Smooth muscle cell (in vitro differentiated cells): ENCODE results near the gene TMEM119. TPM values are rescaled to one million over a fixed set of nuclear protein-coding genes. Genes with fewer than 3 reads are reported as not detected.

Source experiments
- DNase-seq: peaks from one replicate; lab custom pipeline; 2025; ENCODE audit not compliant: unreplicated experiment; lab: John Stamatoyannopoulos, UW
- H2AFZ ChIP-seq: fragments of 200-600 bp; sonication (generic); 2 replicates; pipeline ENCODE4 v1.6.0; 2016; ENCODE audit warnings: antibody characterized with exemption, low read depth, mild to moderate bottlenecking
- H3F3A ChIP-seq: fragments of 200-600 bp; sonication (generic); 2 replicates; pipeline ENCODE4 v1.6.0; 2017; ENCODE audit warnings: antibody characterized with exemption, low read depth
- H3K27ac ChIP-seq: fragments of 200-600 bp; sonication (generic); 2 replicates; pipeline ENCODE4 v1.5.1; 2016; ENCODE audit warnings: low read depth, mild to moderate bottlenecking
- H3K27me3 ChIP-seq: fragments of 200-600 bp; sonication (generic); 2 replicates; pipeline ENCODE4 v1.6.1; 2016; ENCODE audit warnings: low read depth, mild to moderate bottlenecking
- H3K36me3 ChIP-seq: fragments of 200-600 bp; sonication (generic); 2 replicates; pipeline ENCODE4 v1.5.1; 2016; ENCODE audit warnings: low read depth
- H3K4me1 ChIP-seq: fragments of 200-600 bp; sonication (generic); 2 replicates; pipeline ENCODE4 v1.5.1; 2016; ENCODE audit warnings: low read depth
- H3K4me2 ChIP-seq: fragments of 200-600 bp; sonication (generic); 2 replicates; pipeline ENCODE4 v1.6.0; 2016; ENCODE audit warnings: mild to moderate bottlenecking
- H3K4me3 ChIP-seq: fragments of 200-600 bp; sonication (generic); 2 replicates; pipeline ENCODE4 v1.5.1; 2016; ENCODE audit warnings: mild to moderate bottlenecking
- H3K79me2 ChIP-seq: fragments of 200-600 bp; sonication (generic); 2 replicates; pipeline ENCODE4 v1.6.0; 2016; ENCODE audit warnings: low read depth, mild to moderate bottlenecking
- H3K9ac ChIP-seq: fragments of 200-600 bp; sonication (generic); 2 replicates; pipeline ENCODE4 v1.6.0; 2016; ENCODE audit warnings: low read depth
- H3K9me3 ChIP-seq: fragments of 200-600 bp; sonication (generic); replicated peaks from 2 replicates; pipeline ENCODE4 v1.5.1; 2016; ENCODE audit warnings: low read depth
- H4K20me1 ChIP-seq: fragments of 200-600 bp; sonication (generic); 2 replicates; pipeline ENCODE4 v1.6.0; 2016; ENCODE audit warnings: low read depth
- WGBS: methylation state at CpG from one replicate; pipeline ENCODE4 v1.1.7; 2016; ENCODE audit warnings: low lambda C conversion rate; 5-methylcytosine and 5-hydroxymethylcytosine counted together
- polyA plus RNA-seq: library from polyadenylated mRNA; unstranded; fragments of >200 nt; fragmentation: Nextera tagmentation; extraction: Ambion mirVana; gene quantifications from 2 replicates; pipeline ENCODE4 v1.2.1, GENCODE V29; 2016
- total RNA-seq: library from RNA; depleted of rRNA; stranded (reverse); fragments of >200 nt; gene quantifications from 2 replicates; pipeline ENCODE4 v1.2.3, GENCODE V29; 2014
- TF ChIP-seq, protein P1 (sequence below): fragments of 200-600 bp; sonication (generic); IDR thresholded peaks from 2 replicates; pipeline ENCODE4 v1.5.1; 2017; ENCODE audit warnings: borderline replicate concordance, mild to moderate bottlenecking, antibody characterized with exemption; ENCODE audit not compliant: insufficient read depth, poor library complexity, severe bottlenecking

TMEM119 gene
- total and polyA plus RNA-seq, 2 experiments from 2014 or later, result 40.9 to 103 TPM

DNA sequence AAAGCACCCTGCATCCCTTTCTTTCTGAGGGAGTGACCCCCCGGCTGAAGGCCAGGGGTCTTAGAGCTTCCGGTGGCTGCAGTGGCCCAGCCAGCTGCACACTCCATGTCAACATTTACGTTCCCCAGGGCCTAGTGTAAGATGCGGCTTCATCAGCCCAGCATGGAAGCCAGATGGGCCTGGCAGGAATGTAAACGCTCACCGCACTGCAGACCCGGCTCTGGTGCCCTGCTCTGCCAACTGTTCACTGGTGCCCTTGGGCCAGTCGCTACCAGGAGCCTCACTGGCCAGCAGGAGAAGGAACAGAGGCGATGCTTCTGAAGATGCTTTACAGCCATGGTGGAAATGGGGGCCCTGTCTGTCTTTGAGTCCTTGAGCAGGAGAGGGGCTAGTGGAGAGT, 8.6 kb upstream of the TMEM119 start:
- Histone ChIP-seq H3K27me3 (no peaks in the 10 kb centered on the region), H3K9me3 (no peaks in the 10 kb centered on the region), H3K9ac (no peak overlapping the region), H3K4me2 (no peak overlapping the region), H3K79me2 (no peaks in the 10 kb centered on the region), H3K4me3 (no peak overlapping the region), H3K36me3 (no peaks in the 10 kb centered on the region), H3F3A (peaks cover 3% of the 10 kb centered on the region), H2AFZ (no peak overlapping the region), H4K20me1 (no peaks in the 10 kb centered on the region), H3K27ac (no peak overlapping the region), H3K4me1 (no peaks in the 10 kb centered on the region)
- no peak for DNase-seq
- 78% methylated on average over 9 of the region's 9 CpGs for WGBS
- TF ChIP-seq, protein P1, sequence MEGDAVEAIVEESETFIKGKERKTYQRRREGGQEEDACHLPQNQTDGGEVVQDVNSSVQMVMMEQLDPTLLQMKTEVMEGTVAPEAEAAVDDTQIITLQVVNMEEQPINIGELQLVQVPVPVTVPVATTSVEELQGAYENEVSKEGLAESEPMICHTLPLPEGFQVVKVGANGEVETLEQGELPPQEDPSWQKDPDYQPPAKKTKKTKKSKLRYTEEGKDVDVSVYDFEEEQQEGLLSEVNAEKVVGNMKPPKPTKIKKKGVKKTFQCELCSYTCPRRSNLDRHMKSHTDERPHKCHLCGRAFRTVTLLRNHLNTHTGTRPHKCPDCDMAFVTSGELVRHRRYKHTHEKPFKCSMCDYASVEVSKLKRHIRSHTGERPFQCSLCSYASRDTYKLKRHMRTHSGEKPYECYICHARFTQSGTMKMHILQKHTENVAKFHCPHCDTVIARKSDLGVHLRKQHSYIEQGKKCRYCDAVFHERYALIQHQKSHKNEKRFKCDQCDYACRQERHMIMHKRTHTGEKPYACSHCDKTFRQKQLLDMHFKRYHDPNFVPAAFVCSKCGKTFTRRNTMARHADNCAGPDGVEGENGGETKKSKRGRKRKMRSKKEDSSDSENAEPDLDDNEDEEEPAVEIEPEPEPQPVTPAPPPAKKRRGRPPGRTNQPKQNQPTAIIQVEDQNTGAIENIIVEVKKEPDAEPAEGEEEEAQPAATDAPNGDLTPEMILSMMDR, result no peak

GRCh38 chr12:108605690-108606406, 8.0 kb upstream of the TMEM119 start:
- H3K4me1 ChIP-seq, result no peaks in the 10 kb centered on the region
- no peaks in the 10 kb centered on the region for H3F3A ChIP-seq
- H4K20me1 ChIP-seq, result no peaks in the 10 kb centered on the region
- DNase-seq, result no peak
- no peak overlapping the region for H3K9ac ChIP-seq
- no peaks in the 10 kb centered on the region for H3K79me2 ChIP-seq
- no peak overlapping the region for H3K27ac ChIP-seq
- TF ChIP-seq, protein P1, result no peak
- no peaks in the 10 kb centered on the region for H3K27me3 ChIP-seq
- WGBS, result 94% methylated on average over 4 of the region's 4 CpGs
- no peak overlapping the region for H3K4me3 ChIP-seq
- H2AFZ ChIP-seq, result no peak overlapping the region
- H3K4me2 ChIP-seq, result no peak overlapping the region
- no peaks in the 10 kb centered on the region for H3K9me3 ChIP-seq
- no peaks in the 10 kb centered on the region for H3K36me3 ChIP-seq

GRCh38 chr12:108605000-108605689, 7.3 kb upstream of the TMEM119 start:
- Histone ChIP-seq H3K4me3 (no peak overlapping the region), H3K36me3 (no peaks in the 10 kb centered on the region), H3F3A (no peaks in the 10 kb centered on the region), H3K79me2 (no peaks in the 10 kb centered on the region), H3K4me1 (no peaks in the 10 kb centered on the region), H3K9ac (no peak overlapping the region), H2AFZ (no peak overlapping the region), H3K27me3 (no peaks in the 10 kb centered on the region), H3K4me2 (no peak overlapping the region), H4K20me1 (no peaks in the 10 kb centered on the region), H3K9me3 (no peaks in the 10 kb centered on the region), H3K27ac (no peak overlapping the region)
- DNase-seq, result no peak
- WGBS, result 84% methylated on average over 3 of the region's 3 CpGs
- TF ChIP-seq, protein P1, result no peak
